DND-41 (cell line): ENCODE data around the gene OCIAD2.

ENCODE experiments used
- CTCF ChIP-seq: IDR thresholded peaks from 2 replicates; pipeline ENCODE4 v1.5.1; 2012; ENCODE audit warnings: borderline replicate concordance, low read length, moderate library complexity, mild to moderate bottlenecking; ENCODE audit not compliant: poor library complexity, severe bottlenecking; ENCODE audit errors: extremely low read depth
- EZH2 ChIP-seq: IDR thresholded peaks from 3 replicates; pipeline ENCODE4 v1.6.1; 2012; ENCODE audit warnings: borderline replicate concordance, low read depth, mild to moderate bottlenecking, moderate library complexity, low read length, inconsistent platforms; ENCODE audit not compliant: severe bottlenecking

DNA sequence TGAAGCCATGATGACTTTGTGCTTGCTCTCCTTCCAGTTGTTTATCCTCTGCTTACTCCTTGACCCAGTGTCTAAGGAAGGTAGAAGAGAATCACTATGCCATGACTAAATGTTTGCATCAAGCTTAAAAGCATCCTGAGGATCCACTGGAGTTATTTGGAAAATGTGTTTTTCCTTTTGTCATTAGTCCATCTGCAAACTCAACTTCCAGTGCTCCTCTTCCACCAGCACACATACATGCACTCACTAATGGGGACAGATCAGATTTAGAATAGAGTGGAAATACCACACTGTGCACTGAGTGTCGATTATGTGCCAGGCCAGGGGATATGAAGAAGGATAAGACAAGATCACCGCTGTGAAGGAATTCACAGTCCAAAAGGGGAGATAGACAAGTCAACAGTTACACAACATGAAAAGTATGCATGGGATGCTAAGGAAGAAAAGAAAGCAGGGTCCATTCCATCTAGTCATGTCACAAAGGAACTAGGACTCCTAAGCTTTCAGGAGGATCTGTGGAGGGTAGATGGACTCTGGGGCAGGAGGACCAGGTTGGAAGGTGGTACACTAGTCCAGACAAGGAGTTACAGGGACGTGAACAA lies 1.9 kb downstream of the OCIAD2 start:
- TF ChIP-seq CTCF (no peak), EZH2 (no peak)
